Spinal cord (tissue), 10 donors: ENCODE results near the gene GLUD2. TPM values are rescaled to one million over a fixed set of nuclear protein-coding genes. Genes with fewer than 3 reads are reported as not detected.
"Not testable (repeated sequence)": the region's sequence is repeated elsewhere in the genome, so short reads cannot be mapped to it uniquely, and the experiment has no call there.

ENCODE experiments used
- DNase-seq, 6 donors: peaks; one replicate each; pipeline versions ENCODE4 v3.0.0 to v3.0.0-alpha.2; 2013 to 2015; ENCODE audit warnings: low spot score in 6 of 6, low read depth in 4 of 6
- H3K27ac ChIP-seq: one replicate; pipeline ENCODE4 v1.5.1; 2013; ENCODE audit warnings: low read depth, low read length, control low read depth
- H3K27me3 ChIP-seq: one replicate; pipeline ENCODE4 v1.6.1; 2013; ENCODE audit warnings: low read length; ENCODE audit not compliant: control insufficient read depth, insufficient read depth
- H3K36me3 ChIP-seq: one replicate; pipeline ENCODE4 v1.6.1; 2013; ENCODE audit warnings: low read length; ENCODE audit not compliant: control insufficient read depth, insufficient read depth
- H3K4me1 ChIP-seq: one replicate; pipeline ENCODE4 v1.6.1; 2013; ENCODE audit warnings: low read length; ENCODE audit not compliant: control insufficient read depth, insufficient read depth
- H3K4me3 ChIP-seq: one replicate; pipeline ENCODE4 v1.5.1; 2013; ENCODE audit warnings: low read depth, low read length, control low read depth
- H3K9me3 ChIP-seq: one replicate; pipeline ENCODE4 v1.6.1; 2013; ENCODE audit warnings: low read length; ENCODE audit not compliant: control insufficient read depth, insufficient read depth
- WGBS: methylation state at CpG from one replicate; pipeline ENCODE4 v1.1.5; 2013; ENCODE audit warnings: missing lambda C conversion rate; ENCODE audit not compliant: insufficient coverage; 5-methylcytosine and 5-hydroxymethylcytosine counted together
- polyA plus RNA-seq, 2 donors: library from polyadenylated mRNA; unstranded; fragments of 120-200 nt; gene quantifications; one replicate each; pipeline ENCODE4 v1.2.1, GENCODE V29; 2013; ENCODE audit not compliant: insufficient read length in 2 of 2
- total RNA-seq, 2 donors: library from RNA; depleted of rRNA in 1 of 2; stranded (reverse); fragments of 120-200 nt in 1 of 2; fragments of >200 nt in 1 of 2; gene quantifications; one replicate each; pipeline versions ENCODE4 v1.2.3 to v1.2.4, GENCODE V29; 2013 to 2014
- donor health status: healthy.

Gene GLUD2
- total and polyA plus RNA-seq, 4 donors, result 4.7 to 15.7 (median 8.5) TPM

- H3K36me3 ChIP-seq, result no peaks in the 10 kb centered on the region
- no peaks in the 10 kb centered on the region for H3K4me1 ChIP-seq
- WGBS, result no CpG with 5 or more reads among the region's 1 CpG
- no peaks in the 10 kb centered on the region for H3K9me3 ChIP-seq
- H3K4me3 ChIP-seq, result no peak overlapping the region
- no peaks in the 10 kb centered on the region for H3K27me3 ChIP-seq
- H3K27ac ChIP-seq, result no peak overlapping the region
- DNase-seq, result no peak
Measured at GRCh38 chrX:121028419-121028818, 19.0 kb upstream of the GLUD2 start.

- no peaks in the 10 kb centered on the region for H3K36me3 ChIP-seq
Measured at GRCh38 chrX:121030083-121030482, 17.3 kb upstream of the GLUD2 start.

GRCh38 chrX:121032531-121032930 is 14.9 kb upstream of the GLUD2 start:
- Histone ChIP-seq H3K27me3 (no peaks in the 10 kb centered on the region), H3K4me1 (no peaks in the 10 kb centered on the region), H3K9me3 (no peaks in the 10 kb centered on the region), H3K36me3 (no peaks in the 10 kb centered on the region), H3K27ac (no peak overlapping the region), H3K4me3 (no peak overlapping the region)
- 68% methylated on average over 2 of the region's 2 CpGs for WGBS
- DNase-seq, result no peak

More at GRCh38 chrX:121030083-121030482, 17.3 kb upstream of the GLUD2 start:
- Histone ChIP-seq H3K27ac (no peak overlapping the region), H3K4me3 (no peak overlapping the region), H3K9me3 (no peaks in the 10 kb centered on the region), H3K4me1 (no peaks in the 10 kb centered on the region), H3K27me3 (no peaks in the 10 kb centered on the region)
- WGBS, result 86% methylated on average over 4 of the region's 4 CpGs
- no peak for DNase-seq

- no peaks in the 10 kb centered on the region for H3K36me3 ChIP-seq
- H3K27me3 ChIP-seq, result no peaks in the 10 kb centered on the region
- no peaks in the 10 kb centered on the region for H3K9me3 ChIP-seq
- H3K4me3 ChIP-seq, result no peak overlapping the region
- H3K4me1 ChIP-seq, result no peaks in the 10 kb centered on the region
- WGBS, result no CpG with 5 or more reads among the region's 3 CpGs
- no peak overlapping the region for H3K27ac ChIP-seq
- DNase-seq, result peak in 1 of 6 donors; percentile 25
Measured at GRCh38 chrX:121036137-121036536, 11.3 kb upstream of the GLUD2 start.

- Histone ChIP-seq H3K27ac (no peak overlapping the region), H3K36me3 (no peaks in the 10 kb centered on the region), H3K27me3 (no peaks in the 10 kb centered on the region), H3K4me3 (no peak overlapping the region), H3K9me3 (no peaks in the 10 kb centered on the region), H3K4me1 (no peaks in the 10 kb centered on the region)
- 86% methylated on average over 2 of the region's 4 CpGs for WGBS
- no peak for DNase-seq
Measured at GRCh38 chrX:121036951-121037350, 10.5 kb upstream of the GLUD2 start.

DNA sequence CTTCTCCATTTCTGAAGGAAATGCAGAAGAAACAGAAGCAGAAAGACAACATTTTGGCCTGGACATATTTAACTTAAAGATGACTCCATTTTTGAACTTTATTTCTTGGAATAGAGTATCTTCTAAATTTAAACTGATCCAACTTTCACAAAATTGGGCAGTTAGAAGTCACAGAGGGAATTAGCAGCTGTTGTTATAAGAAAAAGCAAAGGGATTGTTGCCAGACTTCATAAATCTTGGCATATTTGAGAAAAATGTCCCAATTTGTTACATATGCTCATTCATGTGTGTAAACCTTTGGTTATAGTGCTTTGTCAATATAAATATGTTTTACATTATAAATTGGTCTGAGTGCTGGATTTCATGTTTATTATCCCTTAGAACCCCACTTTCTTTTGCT is 3.4 kb downstream of the GLUD2 start:
- H3K4me1 ChIP-seq, result no peaks in the 10 kb centered on the region
- no peaks in the 10 kb centered on the region for H3K27me3 ChIP-seq
- H3K9me3 ChIP-seq, result no peaks in the 10 kb centered on the region
- no peak overlapping the region for H3K27ac ChIP-seq
- H3K4me3 ChIP-seq, result no peak overlapping the region
- DNase-seq, result peak in 1 of 6 donors; percentile 67
- H3K36me3 ChIP-seq, result no peaks in the 10 kb centered on the region

GRCh38 chrX:121052122-121052521 is 4.7 kb downstream of the GLUD2 start:
- no peak overlapping the region for H3K27ac ChIP-seq
- no peaks in the 10 kb centered on the region for H3K27me3 ChIP-seq
- no peak overlapping the region for H3K4me3 ChIP-seq
- no peaks in the 10 kb centered on the region for H3K36me3 ChIP-seq
- H3K9me3 ChIP-seq, result no peaks in the 10 kb centered on the region
- no peak for DNase-seq
- 66% methylated on average over 2 of the region's 2 CpGs for WGBS
- no peaks in the 10 kb centered on the region for H3K4me1 ChIP-seq

- Histone ChIP-seq H3K4me1 (no peaks in the 10 kb centered on the region), H3K27ac (no peak overlapping the region), H3K36me3 (no peaks in the 10 kb centered on the region), H3K27me3 (no peaks in the 10 kb centered on the region), H3K4me3 (no peak overlapping the region), H3K9me3 (peaks cover 3% of the 10 kb centered on the region)
- no CpG with 5 or more reads among the region's 3 CpGs for WGBS
- DNase-seq, result no peak
Measured at GRCh38 chrX:121062289-121062688, 14.9 kb downstream of the GLUD2 start.

DNA sequence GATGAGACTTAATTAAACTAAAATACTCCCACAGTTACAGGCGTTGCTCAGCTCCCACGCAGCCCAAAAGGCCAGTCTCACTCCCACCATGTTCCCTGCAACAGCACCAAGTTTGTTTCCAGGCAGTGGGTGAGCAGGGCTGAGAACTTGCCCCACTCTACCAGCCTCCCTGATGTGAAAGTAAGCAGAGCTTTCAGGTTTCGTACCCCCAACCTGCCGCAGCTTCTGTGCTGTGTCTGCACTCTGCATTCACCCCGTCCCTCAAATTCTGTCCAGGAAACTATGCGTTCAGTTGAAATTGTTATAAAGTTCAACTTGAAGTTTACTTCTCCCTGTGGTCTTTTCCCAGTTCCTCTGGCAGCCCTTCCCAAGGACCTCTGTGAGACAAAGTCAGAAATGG is 17.2 kb downstream of the GLUD2 start:
- H3K36me3 ChIP-seq, result no peaks in the 10 kb centered on the region
- H3K27ac ChIP-seq, result no peak overlapping the region
- no peaks in the 10 kb centered on the region for H3K4me1 ChIP-seq
- peaks cover 3% of the 10 kb centered on the region for H3K9me3 ChIP-seq
- DNase-seq, result no peak
- H3K27me3 ChIP-seq, result no peaks in the 10 kb centered on the region
- WGBS, result 75% methylated on average over 6 of the region's 6 CpGs
- no peak overlapping the region for H3K4me3 ChIP-seq

DNA sequence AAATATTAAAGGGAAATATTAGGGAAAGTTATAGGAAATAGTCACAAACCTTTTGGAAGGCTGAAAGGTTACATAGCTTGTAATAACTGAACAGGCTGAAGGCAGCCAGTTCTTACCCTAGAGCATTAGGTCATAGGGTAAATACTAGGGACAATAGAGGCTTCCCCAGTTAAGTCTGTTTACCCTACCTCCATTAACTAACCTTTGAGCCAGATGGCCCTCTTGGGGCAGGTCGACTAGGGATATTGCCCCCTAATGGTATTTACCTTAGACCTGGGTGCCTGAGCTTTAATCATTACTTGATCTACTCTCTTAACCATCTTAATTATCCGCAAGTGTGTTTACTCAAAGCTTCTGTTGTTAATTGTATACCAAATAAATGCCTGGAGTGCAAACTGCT is 36.8 kb downstream of the GLUD2 start:
- not testable (repeated sequence) for H3K36me3 ChIP-seq, H3K27ac ChIP-seq, DNase-seq, H3K4me3 ChIP-seq, H3K9me3 ChIP-seq, H3K4me1 ChIP-seq, H3K27me3 ChIP-seq
- WGBS, result no CpG with 5 or more reads among the region's 2 CpGs
